ENCODE data around the gene ALDH4A1.

ALDH4A1 gene

GRCh38 chr1:18922319-18922726 lies 20.0 kb upstream of the ALDH4A1 start:
- no peak for DNase-seq

GRCh38 chr1:18921516-18922251 lies 19.3 kb upstream of the ALDH4A1 start:
- no peak for DNase-seq

DNA sequence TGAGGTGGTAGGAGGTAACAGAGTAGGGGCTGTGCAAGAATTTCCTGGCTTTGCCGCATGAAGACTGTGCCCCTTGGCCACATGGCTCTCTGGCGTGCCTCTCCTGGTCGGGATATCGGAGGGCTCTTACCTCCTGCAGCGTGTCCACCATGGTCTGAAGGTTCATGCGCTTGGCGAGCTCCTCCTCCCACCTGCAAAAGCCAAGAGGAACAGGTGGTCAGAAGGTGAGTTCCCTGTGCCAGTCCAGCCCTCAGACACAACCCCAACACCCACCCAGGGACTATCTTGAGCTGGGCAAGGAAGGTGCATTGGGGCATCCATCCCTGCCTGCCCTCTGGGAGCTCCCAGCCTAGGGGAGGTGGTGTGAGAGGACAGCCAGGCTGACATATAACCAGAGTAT lies 18.6 kb upstream of the ALDH4A1 start:
- no peak for DNase-seq

GRCh38 chr1:18919956-18920355 lies 17.6 kb upstream of the ALDH4A1 start:
- DNase-seq = no peak

DNA sequence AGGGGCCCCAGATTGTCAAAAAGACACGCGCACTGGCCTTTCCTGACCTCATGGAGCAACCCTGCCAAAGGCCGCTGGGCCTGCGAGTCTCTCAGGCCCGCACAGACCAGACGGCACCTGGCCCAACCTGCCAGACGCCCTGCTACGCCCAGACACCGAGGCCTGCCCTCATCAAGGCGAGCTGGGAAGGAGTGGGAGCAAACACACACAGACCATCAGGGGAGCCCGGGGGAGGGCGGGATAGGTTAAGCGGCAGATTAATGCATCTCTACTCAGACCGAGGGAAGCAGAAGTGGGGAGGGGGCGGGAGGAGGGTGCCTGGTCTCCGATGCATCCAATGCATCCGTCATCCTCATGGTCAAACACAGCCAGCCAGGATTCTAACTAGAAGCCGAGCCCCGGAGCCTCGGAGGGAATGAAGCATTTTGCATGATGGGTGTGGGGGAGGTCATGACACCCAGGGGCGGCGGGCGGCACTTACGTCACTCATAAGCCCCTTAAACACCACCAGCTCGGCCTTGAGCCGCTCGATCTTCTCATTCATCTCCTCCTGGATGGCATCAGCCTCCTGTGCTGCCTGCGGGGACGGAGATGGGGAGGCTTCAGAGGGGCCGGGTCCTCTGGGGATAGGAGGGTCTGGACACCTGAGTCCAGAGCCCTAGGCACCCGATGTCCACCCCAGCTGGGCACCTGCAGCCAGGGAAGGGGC lies 17.0 kb upstream of the ALDH4A1 start:
- DNase-seq = no peak

DNA sequence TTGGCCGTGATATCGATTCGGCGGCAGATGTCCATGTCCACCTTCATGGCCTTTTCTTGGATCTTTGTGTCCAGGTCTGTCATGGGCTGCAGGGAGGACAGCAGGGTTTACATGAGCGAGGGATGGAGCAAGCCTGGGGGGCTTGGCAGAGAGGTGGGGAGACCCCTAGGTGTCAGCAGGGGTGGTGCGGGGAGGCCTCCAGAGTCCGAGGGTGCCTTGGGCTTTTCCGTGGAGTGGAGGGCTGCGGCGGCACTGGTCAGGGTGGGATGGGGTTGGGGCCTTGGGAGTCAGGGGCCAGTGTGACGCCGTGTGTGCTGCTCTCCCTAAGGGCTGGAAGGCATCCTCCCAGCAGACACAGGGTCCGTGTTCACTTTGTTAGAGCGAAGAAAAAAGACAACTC lies 16.1 kb upstream of the ALDH4A1 start:
- DNase-seq = no peak

DNA sequence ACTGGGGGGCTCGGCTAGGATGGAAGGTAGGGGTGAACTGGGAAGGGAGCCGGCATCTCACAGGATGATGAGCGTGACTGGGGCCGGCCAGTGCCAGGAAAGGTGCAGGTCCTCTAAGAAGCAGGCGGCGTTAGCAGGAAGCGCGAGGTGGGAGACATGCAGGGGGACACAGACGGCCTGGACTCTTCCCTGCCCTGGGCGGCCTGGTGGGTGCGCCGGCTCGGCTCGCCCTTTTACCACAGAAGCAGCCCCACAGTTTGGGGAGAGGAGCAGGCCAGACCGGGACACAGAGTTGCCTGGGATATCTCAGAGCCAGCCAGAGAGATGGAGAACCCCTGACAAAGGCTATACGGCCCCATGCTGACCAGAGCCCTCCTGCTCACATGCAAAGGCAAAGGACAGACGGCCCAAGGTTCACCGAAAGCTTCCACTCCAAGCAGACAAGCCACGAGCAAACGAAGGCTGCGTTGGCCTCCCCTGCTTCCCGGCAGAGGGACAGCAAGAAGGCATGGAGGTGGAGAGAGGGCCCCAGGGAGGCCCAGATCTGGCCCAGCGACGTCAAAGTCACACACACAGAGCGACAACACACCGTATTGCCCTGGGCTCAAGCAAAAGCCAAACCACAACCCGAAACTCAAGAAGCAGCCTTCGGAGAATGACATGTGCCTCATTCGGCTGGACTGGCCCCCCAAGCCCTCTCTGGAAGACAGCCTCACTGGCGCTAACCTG lies 14.9 kb upstream of the ALDH4A1 start:
- no peak for DNase-seq

DNA sequence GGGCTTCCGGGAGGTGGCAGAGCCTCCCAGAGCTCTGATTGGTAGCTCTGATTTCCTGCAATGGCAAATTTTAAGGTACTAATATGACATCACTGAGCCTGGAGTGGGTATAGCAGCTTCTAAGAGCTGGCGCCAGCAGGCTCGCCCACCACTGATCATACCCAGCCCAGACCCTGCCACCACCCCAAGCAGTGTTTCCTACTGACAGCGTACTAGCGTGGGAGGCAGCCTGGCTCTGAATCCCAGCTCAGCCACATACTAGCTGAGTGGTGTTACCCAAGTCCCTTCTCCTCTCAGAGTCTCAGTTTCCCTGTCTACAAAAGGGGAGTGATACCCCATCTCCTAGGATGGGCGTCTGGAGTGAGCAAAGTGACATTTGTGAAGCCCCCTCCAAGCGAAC lies 13.0 kb upstream of the ALDH4A1 start:
- DNase-seq = no peak

GRCh38 chr1:18913065-18913835 lies 10.9 kb upstream of the ALDH4A1 start:
- peak; percentile 74 for DNase-seq

DNA sequence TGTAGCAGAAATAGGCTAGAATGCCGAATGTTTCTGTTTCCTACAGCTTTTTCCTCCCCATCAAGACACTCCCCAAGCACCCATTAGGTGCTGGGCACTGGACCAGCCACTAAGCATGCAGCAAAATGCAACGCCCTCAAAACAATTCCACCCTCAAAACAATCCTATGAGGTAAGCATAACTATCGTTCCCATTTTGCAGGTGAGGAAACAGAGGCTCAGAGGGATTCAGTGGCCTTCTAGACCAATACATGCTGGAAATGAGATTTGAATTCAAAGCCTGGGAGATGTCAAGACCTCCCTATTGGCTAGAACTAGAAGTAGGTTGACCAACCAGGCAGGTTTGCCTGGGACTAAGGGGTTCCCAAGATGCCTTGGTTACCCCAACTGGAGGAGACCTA lies 10.2 kb upstream of the ALDH4A1 start:
- DNase-seq = no peak

DNA sequence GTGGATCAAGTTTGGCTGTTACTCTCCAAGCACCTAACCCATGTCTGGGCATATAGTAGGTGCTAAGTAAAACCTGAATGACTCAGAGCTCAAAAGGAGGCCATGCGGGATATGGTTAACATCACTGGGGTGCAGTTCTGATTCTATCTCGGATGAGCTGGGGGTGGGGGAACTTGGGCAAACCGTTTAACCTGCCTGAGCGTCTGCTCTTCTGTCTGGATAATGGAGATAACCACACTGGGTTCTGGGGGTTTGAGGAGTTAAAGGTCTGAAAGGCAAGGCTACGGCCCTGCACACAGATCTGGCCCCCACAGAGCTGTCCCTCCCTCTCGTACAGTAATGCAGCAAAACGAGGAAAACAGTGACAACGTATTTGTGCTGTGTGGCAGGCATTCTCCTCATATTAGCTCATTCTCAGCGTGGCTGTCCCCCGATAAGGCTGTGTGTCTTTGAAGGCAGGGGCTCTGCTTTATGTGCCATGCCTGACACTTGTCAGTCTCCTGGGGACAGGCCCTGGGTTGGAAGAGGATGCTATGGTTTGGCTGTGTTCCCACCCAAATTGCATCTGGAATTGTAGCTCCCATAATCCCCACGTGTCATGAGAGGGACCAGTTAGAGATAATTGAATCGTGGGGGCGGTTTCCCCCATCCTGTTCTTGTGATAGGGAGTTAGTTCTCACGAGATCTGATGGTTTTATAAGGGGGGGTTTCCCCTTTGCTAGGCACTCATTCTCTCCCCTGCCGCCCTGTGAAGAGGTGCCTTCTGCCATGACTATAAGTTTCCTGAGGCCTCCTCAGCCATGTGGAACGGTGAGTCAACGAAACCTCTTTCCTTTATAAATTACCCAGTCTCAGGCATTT lies 6.8 kb upstream of the ALDH4A1 start:
- no peak for DNase-seq

- DNase-seq = no peak
These were observed 5.8 kb upstream of the ALDH4A1 start for GRCh38 chr1:18907917-18908845.

- peak; percentile 56 for DNase-seq
These were observed 4.9 kb upstream of the ALDH4A1 start for GRCh38 chr1:18907021-18907916.

DNA sequence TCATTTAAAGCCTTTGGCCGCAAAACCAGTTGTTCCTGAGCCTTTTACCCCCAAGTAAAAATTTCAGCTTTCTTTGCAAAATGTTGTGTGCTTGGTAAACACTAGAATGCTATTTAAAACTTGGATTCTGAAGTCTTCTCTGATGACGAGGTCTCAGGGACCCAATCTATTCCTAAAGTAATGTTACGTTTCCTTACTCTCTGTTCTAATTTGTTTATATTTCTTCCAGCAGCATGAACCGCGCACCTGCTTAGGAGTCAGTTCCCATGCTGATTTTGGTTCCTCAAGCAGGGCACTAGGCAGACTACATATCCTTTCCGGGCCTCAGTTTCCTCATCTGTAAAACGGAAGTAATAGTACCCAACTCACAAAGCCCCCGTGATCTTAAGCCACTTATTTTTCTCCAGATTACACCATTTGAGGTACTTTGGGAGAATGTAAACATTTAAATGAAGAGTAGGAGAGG lies 969 bp upstream of the ALDH4A1 start:
- DNase-seq = no peak

- DNase-seq = no peak
These were observed 318 bp downstream of the ALDH4A1 start for GRCh38 chr1:18901952-18902522.

- no peak for DNase-seq
These were observed 1.0 kb downstream of the ALDH4A1 start for GRCh38 chr1:18901147-18901951.

GRCh38 chr1:18900303-18900841 lies 2.0 kb downstream of the ALDH4A1 start:
- no peak for DNase-seq

- DNase-seq = no peak
These were observed 2.8 kb downstream of the ALDH4A1 start for GRCh38 chr1:18899363-18900049.

All from activated CD4-positive, alpha-beta T cell treated with anti-CD3 and anti-CD28 coated beads, Interleukin-2, amount 50 U/mL, for 1 hour (primary cell).